Progenitor cell of endocrine pancreas (in vitro differentiated cells): ENCODE data around the gene CLDN12. TPM values are rescaled to one million over a fixed set of nuclear protein-coding genes. Genes with fewer than 3 reads are reported as not detected.

Experiments
- DNase-seq: peaks from one replicate; pipeline ENCODE4 v3.0.0; 2021; ENCODE audit warnings: low spot score; ENCODE audit not compliant: unreplicated experiment
- H3K27ac Mint-ChIP-seq: 2 replicates; pipeline ENCODE4 v1.8.0; 2021; ENCODE audit warnings: mild to moderate bottlenecking, moderate library complexity, mixed read lengths
- H3K27me3 Mint-ChIP-seq: 2 replicates; pipeline ENCODE4 v1.8.0; 2021; ENCODE audit warnings: mixed read lengths
- H3K36me3 Mint-ChIP-seq: 2 replicates; pipeline ENCODE4 v1.8.0; 2022; ENCODE audit warnings: mixed read lengths; ENCODE audit not compliant: insufficient read depth
- H3K4me1 Mint-ChIP-seq: 2 replicates; pipeline ENCODE4 v1.8.0; 2021; ENCODE audit warnings: low read depth, mixed read lengths
- H3K4me3 Mint-ChIP-seq: 2 replicates; pipeline ENCODE4 v1.8.0; 2021; ENCODE audit warnings: low read depth, mild to moderate bottlenecking, moderate library complexity, mixed read lengths
- H3K9me3 Mint-ChIP-seq: 2 replicates; pipeline ENCODE4 v1.8.0; 2021; ENCODE audit warnings: low read depth, mixed read lengths
- CTCF ChIP-seq: fragments of 200-600 bp; sonication (generic); IDR thresholded peaks from one replicate; pipeline ENCODE4 v1.5.0; 2021; ENCODE audit warnings: antibody characterized with exemption, mild to moderate bottlenecking; ENCODE audit not compliant: unreplicated experiment
- total RNA-seq: library from RNA; stranded (reverse); gene quantifications from 2 replicates; pipeline ENCODE4 v1.2.1, GENCODE V29; 2021

Gene CLDN12
- total RNA-seq, 1 donor from 2014 or later: 56.6 TPM

- Mint-ChIP-seq H3K9me3 (peaks cover 7% of the 10 kb centered on the region), H3K4me1 (peaks cover 7% of the 10 kb centered on the region), H3K4me3 (no peak overlapping the region), H3K27me3 (peaks cover 10% of the 10 kb centered on the region), H3K36me3 (no peaks in the 10 kb centered on the region), H3K27ac (no peak overlapping the region)
- no peak for TF ChIP-seq CTCF
- DNase-seq: no peak
These were observed 50.1 kb downstream of the CLDN12 start for GRCh38 chr7:90453259-90453891.

- H3K27ac Mint-ChIP-seq: no peak overlapping the region
- H3K27me3 Mint-ChIP-seq: peaks cover 10% of the 10 kb centered on the region
- H3K4me3 Mint-ChIP-seq: no peak overlapping the region
- no peak for TF ChIP-seq CTCF
- DNase-seq: no peak
- no peaks in the 10 kb centered on the region for H3K36me3 Mint-ChIP-seq
- peaks cover 7% of the 10 kb centered on the region for H3K4me1 Mint-ChIP-seq
- peaks cover 7% of the 10 kb centered on the region for H3K9me3 Mint-ChIP-seq
These were observed 50.7 kb downstream of the CLDN12 start for GRCh38 chr7:90453931-90454330.

- H3K27ac Mint-ChIP-seq: peak overlapping the region; percentile 91
- H3K4me3 Mint-ChIP-seq: peak overlapping the region; percentile 65
- peaks cover 10% of the 10 kb centered on the region for H3K27me3 Mint-ChIP-seq
- H3K4me1 Mint-ChIP-seq: peaks cover 7% of the 10 kb centered on the region
- peak; percentile 75 for TF ChIP-seq CTCF
- H3K9me3 Mint-ChIP-seq: peaks cover 4% of the 10 kb centered on the region
- no peaks in the 10 kb centered on the region for H3K36me3 Mint-ChIP-seq
- no peak for DNase-seq
These were observed 52.1 kb downstream of the CLDN12 start for GRCh38 chr7:90455163-90456030.

- H3K36me3 Mint-ChIP-seq: no peaks in the 10 kb centered on the region
- peaks cover 4% of the 10 kb centered on the region for H3K9me3 Mint-ChIP-seq
- no peak overlapping the region for H3K4me3 Mint-ChIP-seq
- TF ChIP-seq CTCF: no peak
- peaks cover 7% of the 10 kb centered on the region for H3K4me1 Mint-ChIP-seq
- H3K27me3 Mint-ChIP-seq: peaks cover 10% of the 10 kb centered on the region
- no peak overlapping the region for H3K27ac Mint-ChIP-seq
- DNase-seq: no peak
These were observed 54.8 kb downstream of the CLDN12 start for GRCh38 chr7:90458104-90458503.

- Mint-ChIP-seq H3K4me3 (no peak overlapping the region), H3K4me1 (peaks cover 7% of the 10 kb centered on the region), H3K9me3 (peaks cover 14% of the 10 kb centered on the region), H3K27ac (no peak overlapping the region), H3K27me3 (peaks cover 10% of the 10 kb centered on the region), H3K36me3 (peaks cover 1% of the 10 kb centered on the region)
- TF ChIP-seq CTCF: peak; percentile 23
- no peak for DNase-seq
These were observed 56.6 kb downstream of the CLDN12 start for GRCh38 chr7:90459888-90460287.
